Activated CD4-positive, alpha-beta T cell treated with anti-CD3 and anti-CD28 coated beads, Interleukin-2, amount 50 U/mL, for 1 hour (primary cell): Measurements from ENCODE around the gene PRR23C.
"Not testable (repeated sequence)": the region's sequence is repeated elsewhere in the genome, so short reads cannot be mapped to it uniquely, and the experiment has no call there.

Source experiments
- DNase-seq: peaks from one replicate; pipeline ENCODE4 v3.0.0-alpha.2; 2020

Gene PRR23C

GRCh38 chr3:139044366-139045210 lies at the start of gene PRR23C:
Gene PRR23C (minus strand): TSS chr3:139044892. CDS start chr3:139044620, 272 bp downstream.
- no peak for DNase-seq

GRCh38 chr3:139093840-139094239 lies 49.1 kb upstream of the PRR23C start:
- DNase-seq: no peak

GRCh38 chr3:139088462-139089324 lies 44.0 kb upstream of the PRR23C start:
- no peak for DNase-seq

GRCh38 chr3:139087621-139088020 lies 42.9 kb upstream of the PRR23C start:
- DNase-seq: no peak

- DNase-seq: no peak
Measured at GRCh38 chr3:139084176-139084575, 39.5 kb upstream of the PRR23C start.

- no peak for DNase-seq
Measured at GRCh38 chr3:139074565-139075115, 29.9 kb upstream of the PRR23C start.

- DNase-seq: no peak
Measured at GRCh38 chr3:139062918-139063317, 18.2 kb upstream of the PRR23C start.

- DNase-seq: no peak
Measured at GRCh38 chr3:139052802-139053600, 8.3 kb upstream of the PRR23C start.

GRCh38 chr3:139043554-139044365 lies 932 bp downstream of the PRR23C start:
- no peak for DNase-seq

- no peak for DNase-seq
Measured at GRCh38 chr3:139037478-139037877, 7.2 kb downstream of the PRR23C start.

GRCh38 chr3:139032326-139033002 lies 12.2 kb downstream of the PRR23C start:
- no peak for DNase-seq

- not testable (repeated sequence) for DNase-seq
Measured at GRCh38 chr3:139030576-139030975, 14.1 kb downstream of the PRR23C start.

- DNase-seq: no peak
Measured at GRCh38 chr3:139024968-139025367, 19.7 kb downstream of the PRR23C start.

GRCh38 chr3:139020868-139021234 lies 23.8 kb downstream of the PRR23C start, which contains the start of gene PRR23B:
Gene PRR23B (minus strand): TSS chr3:139020926. CDS start chr3:139020661, 265 bp downstream.
- no peak for DNase-seq

- DNase-seq: no peak
Measured at GRCh38 chr3:139020036-139020867, 24.4 kb downstream of the PRR23C start.

- DNase-seq: no peak
Measured at GRCh38 chr3:139016430-139017048, 28.2 kb downstream of the PRR23C start.

GRCh38 chr3:139006051-139006716 lies 38.5 kb downstream of the PRR23C start, which contains the start of gene PRR23A:
Gene PRR23A (minus strand): TSS chr3:139006268. CDS start chr3:139006268, 0 bp downstream.
- no peak for DNase-seq

- DNase-seq: no peak
Measured at GRCh38 chr3:139005356-139005993, 39.2 kb downstream of the PRR23C start.
